CD4-positive, alpha-beta T cell treated with Interleukin-6 for 4 hours (primary cell): Measurements from ENCODE around the gene PXT1.
A peak's percentile ranks its signal among the peaks of the same experiment; 100 is the strongest.
"Not testable (repeated sequence)": the region's sequence is repeated elsewhere in the genome, so short reads cannot be mapped to it uniquely, and the experiment has no call there.

Source experiments
- DNase-seq: peaks from one replicate; pipeline ENCODE4 v3.0.0-alpha.2; 2020; ENCODE audit warnings: mixed read lengths

The PXT1 gene

DNA sequence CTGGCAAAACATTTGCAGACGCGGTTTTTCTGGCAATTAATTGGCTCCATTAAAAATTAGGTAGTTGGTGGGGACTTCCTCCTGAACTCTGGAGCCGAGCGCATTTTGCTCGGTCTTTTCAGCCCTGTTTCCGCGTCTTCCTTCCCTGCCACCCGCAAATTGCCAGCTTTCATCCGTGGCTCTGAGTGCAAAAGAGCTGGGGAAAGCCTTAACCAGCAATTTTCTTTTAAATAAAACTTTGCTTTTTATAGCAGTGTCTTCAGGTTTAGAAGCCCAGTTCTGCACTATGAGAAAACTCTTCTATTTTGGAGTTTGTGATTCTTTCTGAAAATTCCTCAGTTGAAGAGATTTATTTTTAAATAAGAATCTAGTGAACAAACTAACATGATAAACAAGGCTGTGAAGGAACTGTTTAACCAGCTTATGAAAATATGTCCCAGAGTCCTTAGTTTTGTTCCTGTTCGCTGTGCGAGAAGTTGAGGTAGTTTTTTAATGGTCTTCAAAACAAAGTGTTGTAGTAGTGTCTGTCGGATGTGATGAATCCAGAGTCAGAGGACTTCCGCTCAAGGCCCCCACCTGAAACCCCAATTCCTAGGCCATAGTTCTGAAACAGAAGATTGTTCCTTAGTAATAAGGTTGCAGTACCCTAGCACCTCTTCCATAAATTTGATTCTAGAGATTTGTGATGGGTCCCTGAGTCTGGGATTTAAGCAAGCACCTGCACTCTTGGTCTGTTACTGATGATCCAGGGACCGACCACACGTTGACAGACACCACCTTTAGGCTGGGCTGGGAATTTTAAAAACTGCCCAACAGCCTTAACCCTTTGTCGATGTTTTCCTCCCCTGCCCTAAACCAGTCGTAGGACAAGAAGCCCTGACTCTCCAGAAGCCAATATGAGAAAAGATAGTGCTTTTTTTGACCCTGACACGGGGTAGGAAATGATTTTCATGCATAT, 1.1 kb upstream of the PXT1 start:
- DNase-seq: peak; percentile 36

DNA sequence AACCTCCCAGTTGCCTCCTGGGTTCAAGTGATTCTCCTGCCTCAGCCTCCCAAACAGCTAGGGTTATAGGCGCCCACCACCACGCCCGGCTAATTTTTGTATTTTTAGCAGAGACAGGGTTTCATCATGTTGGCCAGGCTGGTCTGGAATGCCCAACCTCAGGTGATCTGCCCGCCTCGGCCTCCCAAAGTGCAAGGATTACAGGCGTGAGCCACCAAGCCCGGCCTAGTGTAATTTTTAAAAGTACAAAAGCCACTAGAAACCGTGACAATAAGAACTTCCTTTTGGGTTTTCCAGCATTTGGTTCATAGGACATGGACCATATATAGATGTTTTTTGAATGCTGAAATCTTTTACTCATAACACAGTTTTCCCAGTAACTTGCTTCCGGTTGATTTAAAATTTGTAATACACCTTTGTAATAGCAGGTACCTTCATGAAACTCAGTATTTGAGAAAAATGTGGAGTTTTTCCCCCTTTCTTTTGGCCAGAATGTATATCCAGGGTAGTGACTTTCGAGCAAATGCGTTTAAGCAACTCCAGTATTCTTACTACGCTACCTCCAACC, 467 bp downstream of the PXT1 start:
- DNase-seq: no peak

DNA sequence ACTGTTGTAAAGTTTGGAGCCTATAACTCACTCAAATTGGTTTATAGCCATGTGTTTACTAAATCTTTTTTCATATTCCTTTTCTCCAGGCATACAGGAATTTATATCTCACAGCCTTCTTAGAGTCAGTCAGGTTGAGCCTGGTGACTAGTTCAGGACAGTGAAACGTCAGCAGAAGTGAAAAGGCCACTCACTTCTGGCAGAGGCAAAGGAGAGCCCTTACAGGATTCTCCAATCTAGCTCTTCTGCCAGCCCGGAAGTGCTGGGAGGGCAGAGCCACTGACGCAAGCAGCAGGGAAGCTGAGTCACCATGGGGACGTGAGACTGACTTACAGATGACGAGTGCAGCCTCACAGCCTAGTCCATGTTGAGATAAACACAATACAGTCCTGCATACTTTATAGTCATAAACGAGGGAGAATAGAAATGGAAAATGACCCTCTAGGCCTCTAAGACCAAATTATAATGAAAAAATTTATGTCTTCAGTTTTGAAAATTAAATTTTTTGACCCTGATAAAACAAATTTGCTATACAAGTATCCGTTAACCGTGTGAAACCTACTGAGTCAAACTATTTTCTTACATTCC, 1.3 kb downstream of the PXT1 start:
- DNase-seq: peak; percentile 87

DNA sequence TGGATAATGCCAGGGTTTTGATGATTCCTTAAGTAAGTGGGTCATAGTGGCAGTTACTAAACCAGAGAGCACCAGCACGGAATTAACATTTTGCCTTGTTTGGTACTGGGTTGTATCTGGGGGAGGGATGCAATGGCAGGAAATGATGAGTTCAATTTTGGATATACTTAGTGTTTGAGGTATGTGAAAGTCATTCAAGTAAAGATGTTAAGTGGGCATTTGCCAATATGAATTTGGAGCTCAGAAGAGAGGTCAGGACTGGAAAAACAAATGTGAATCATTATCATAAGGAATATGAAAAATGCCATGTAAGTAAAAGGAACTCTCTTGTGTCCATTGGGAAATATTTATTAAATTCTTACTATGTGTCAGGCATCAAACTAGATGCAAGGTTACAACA, 6.2 kb downstream of the PXT1 start:
- DNase-seq: no peak

DNA sequence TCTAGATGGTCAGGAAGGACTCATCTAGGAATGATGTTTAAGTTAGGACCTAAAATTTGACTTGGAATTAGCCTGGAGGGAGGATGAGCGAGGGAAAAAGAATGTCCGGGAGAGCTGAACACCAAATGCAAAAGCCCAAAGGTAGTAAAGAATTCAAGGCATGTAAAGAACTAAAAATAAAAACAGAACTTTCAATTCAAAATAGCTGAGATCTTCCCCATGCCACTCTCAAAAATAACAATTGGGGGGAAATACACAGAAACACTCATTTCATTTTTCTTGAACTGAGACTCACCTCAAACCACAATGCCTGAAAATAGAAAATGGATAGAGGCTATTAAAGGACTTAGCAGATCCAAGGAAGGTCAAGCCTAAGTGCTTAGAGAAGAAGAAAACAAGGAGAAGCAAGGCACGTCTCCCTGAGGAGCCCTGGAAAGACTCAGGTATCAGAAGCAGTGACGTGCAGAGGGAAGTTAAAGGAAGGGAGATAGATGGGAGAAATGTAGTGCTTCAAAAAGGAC, 10.4 kb downstream of the PXT1 start:
- DNase-seq: no peak

DNA sequence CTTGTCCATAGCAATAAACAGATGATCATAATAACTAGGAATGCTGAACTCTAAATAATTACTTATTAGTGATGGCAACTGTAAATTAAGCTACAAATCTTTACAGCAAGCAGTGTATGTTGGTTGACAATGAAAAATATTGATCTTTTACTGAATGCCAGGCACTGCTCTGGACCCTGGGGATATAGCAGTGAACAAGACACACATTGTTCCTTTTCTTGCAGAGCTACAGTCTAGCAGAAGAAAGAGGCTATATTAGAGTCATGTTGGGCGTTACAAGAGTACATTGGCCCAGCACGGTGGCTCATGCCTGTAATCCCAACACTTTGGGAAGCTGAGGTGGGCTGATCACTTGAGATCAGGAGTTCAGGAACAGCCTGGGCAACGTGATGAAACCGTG, 11.5 kb downstream of the PXT1 start:
- no peak for DNase-seq

DNA sequence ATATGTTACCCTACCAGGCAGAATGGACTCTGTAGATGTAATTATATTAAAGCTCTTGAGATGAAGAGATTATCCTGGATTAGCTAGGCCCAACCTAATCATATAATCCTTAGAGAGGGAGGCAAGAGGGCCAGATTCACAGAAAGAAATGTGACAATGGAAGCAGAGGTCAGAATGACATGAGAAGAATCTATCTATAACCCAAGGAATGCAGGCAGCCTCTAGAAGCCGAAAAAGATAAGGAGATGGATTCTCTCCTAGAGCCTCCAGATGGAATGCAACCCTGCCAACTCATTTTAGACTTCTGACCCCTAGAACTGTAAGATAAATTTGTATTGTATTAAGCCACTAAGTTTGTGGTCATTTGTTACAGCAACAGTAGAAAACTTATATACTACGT, 12.3 kb downstream of the PXT1 start:
- DNase-seq: no peak

DNA sequence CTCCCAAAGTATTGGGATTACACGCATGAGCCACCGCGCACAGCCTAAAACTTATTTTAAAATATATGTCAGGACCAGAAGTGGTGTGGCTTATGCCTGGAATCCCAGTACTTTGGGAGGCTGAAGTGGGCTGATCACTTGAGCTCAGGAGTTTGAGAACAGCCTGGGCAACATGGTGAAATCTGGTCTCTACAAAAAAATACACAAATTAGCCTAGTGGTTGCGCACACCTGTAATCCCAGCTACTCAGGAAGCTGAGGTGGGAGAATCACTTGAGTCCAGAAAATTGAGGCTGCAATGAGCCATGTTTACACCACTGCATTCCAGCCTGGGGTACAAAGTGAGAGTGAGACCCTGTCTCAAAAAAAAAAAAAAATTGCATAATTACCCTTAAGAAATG, 13.7 kb downstream of the PXT1 start:
- no peak for DNase-seq

DNA sequence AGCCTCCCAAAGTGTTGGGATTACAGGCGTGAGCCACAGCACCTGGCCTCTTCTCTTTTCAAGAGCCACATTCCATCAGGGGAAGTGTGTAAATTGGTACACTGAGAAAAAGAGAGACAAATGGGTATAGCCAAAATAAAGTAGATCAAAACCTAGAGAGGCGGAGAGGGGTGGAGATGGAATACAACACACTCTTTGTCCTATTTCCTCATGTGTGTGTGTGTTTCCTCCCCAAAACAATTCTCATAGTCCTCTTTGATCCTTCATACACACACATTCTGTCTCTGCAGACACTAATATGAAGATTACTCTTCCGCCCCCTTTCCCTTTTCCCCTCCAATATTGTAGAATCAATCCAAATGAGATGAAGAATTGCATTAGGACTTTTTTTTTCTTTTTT, 16.0 kb downstream of the PXT1 start:
- DNase-seq: no peak

DNA sequence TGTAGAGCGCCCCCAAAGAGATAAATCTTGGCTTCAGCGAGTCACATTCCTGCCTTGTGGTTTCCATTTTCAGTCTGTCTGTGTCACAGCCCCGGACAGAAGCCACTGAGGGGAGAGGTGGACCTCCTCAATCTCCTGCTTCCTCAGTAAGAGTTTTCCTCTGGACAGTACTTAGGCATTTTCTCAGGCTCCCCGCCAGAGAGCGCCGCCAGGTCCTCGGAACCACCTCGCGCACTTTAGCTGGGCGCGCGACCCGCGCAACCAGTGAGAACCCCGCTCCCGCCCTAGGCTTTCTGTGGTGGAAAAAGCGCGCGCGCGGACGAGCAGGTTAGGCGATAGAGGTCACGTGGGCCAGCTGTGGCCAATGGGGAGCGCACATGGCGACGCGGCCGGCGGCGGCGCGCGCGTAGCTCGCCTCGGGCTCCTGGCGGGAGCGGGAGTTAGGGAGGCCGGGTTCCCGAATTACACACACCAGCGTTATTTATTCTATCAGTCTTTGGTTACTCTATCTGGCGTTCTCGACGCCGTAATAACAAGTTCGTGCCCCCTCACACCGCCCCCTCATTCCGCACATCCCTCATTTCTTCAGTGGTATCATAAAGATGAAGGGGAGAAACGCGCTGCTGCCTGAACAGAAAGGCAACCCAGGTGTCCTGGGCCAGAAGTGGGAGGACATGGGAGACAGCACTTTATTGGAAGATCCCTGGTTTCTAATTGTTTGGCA, 19.4 kb downstream of the PXT1 start:
- peak; percentile 99 for DNase-seq

DNA sequence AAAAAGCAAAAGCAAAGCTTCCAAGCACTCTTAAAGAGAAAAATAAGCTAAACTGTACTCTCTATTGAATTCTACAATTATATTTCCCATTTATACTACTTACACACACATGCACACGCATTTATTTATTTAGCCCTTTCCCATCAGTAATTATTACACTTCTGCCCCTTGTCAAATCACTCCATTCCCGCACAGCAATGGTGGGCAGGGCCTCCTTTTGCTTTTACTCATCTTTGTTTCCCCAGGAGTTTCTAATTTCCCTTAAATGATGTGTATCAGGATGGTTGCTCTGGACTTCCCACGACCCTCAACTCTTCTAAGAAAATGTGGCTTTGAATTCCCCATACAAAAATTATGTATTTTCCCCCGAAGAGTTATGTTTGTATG, 19.9 kb downstream of the PXT1 start:
- DNase-seq: no peak

DNA sequence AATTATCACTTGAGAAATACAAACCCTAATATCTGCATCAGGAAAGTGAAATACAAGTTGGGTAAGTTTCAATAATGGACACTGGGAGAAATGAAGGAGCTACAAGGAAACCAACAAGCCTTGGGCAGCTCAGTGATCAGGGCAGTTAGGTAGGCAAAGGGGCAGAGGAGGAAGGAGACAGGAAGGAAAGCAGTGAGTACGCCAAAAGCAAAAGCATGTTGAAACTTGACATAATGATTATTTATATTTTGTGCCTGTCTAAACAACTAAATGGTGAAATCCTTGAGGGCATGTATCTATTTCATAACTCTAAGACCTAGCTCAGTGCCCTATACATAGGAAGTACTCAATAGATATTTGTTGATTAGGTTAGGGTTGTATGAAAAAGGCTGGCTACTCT, 23.3 kb downstream of the PXT1 start:
- DNase-seq: no peak

DNA sequence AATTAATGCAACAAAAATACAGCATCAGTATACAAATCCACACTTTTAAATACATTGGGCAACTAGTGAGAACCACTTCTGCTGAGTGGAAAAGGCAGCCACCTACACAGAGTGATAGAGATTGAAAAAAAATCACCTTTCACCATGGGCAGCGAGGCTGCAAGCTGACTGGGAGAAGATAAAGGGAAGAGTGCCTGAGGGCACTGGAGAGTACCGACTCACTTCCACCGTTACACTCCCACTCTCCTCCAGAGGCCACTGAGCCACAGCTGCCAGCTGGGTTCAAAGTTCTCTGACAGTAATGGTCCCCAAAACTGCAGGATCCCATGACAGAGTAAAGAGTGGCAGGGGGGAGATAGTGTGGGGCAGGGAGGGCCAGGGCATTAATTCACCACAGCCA, 24.1 kb downstream of the PXT1 start:
- no peak for DNase-seq

DNA sequence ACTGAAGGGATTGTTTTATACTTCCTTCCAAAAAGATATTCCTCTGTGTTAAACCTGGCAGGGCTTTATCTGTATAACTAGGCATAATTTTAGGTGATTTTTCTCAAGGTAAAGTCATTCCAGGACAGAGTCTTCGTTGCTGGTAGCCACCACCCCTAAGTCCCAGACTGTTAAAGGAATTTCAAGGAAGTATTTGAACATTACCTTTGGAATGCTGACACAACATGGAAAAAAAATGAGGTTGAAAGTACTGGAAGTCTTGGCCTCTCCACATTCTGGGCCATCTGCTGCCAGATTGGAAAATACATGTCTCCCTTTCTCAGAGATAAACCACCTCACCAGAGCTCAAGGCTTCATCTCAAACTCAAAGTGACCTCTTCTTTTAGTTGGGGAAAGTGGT, 28.2 kb downstream of the PXT1 start:
- no peak for DNase-seq

DNA sequence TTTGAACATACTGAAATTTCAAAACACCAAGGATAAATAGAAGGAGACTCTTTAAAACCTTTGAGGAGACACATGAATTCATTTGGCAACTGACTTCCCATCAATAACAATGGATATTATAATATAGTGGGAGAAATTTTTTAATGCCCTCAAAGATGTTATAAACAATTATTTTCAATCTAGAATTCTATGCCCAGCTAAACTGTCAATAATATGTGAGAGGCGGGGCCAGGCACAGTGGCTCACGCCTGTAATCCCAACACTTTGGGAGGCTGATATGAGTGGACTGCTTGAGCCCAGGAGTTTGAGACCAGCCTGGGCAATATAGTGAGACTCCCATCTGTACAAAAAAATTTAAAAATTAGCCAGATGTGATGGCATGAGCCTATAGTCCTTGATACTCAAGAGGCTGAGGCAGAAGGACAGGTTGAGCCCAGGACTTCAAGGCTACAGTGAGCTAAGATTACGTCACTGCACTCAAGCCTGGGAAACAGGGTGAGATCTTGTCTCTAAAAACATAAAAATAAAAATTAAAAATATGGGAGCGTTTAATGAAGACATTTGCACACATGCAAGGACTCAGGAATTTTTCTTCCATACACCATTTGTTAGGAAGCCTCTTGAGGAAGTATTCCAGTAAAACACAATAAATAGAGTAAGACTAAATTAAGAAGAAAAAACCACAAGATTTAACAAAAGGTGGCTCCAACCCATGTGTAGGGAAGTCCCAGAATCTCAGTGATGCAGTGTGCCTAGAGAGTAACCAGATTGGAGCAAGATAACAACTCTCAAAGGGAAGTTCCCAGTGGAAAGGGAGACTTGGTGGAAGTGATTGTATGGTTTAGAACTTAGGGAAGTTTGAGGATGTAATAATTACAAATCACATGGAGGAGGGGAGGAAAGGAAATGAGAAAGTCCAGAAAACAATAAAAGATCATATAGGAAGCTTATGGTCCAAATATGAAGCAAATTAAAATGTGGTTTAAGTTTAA, 28.9 kb downstream of the PXT1 start:
- DNase-seq: no peak

DNA sequence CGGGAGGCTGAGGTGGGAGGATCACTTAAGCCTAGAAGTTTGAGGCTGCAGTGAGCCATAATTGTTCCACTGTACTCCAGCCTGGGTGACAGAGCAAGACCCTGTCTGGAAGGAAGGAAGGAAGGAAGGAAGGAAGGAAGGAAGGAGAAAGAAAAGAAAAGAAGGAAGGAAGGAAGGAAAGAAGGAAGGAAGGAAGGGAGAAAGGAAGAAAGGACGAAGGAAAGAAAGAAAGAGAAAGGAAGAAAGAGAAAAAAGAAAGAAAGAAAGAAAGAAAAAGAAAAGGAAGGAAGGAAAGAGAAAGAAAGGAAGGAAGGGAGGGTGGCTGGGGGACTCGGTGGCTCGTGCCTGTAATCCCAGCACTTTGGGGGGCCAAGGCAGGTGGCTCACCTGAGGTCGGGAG, 32.9 kb downstream of the PXT1 start:
- DNase-seq: not testable (repeated sequence)

DNA sequence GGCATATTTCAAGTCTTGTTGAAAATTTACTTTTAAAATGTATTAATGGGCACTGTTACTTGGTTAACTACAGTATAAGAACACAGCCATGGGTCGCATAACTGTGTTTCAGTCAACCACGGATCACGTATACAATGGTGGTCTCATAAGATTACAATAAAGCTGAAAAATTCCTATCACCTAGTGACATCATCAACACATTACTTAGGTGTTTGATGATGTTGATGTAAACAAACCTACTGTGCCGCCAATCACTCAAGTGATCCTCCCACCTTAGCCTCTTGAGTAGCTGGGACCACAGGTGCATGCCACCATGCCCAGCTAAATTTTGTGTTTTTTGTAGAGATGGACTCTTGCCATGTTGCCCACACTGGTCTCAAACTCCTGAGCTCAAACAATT, 38.5 kb downstream of the PXT1 start:
- DNase-seq: no peak

DNA sequence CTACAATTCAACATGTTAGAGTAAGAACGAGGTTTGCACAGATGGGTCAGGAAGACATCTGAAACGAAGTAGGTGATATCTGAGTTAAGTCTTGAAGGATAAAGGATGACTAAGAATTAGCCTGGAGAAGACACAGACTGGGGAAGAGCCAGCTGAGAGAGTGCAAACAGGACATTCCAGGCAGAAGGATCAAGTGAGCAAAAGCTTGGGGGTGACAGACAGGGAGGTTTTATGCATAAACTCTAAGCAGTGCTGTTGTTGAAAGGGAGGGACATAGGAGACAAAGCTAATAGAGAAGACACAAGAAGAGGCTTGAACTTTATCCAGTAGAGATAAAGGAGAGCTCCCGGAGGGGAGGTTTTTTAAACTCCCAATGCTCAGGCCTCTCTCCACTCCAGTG, 40.2 kb downstream of the PXT1 start:
- no peak for DNase-seq

DNA sequence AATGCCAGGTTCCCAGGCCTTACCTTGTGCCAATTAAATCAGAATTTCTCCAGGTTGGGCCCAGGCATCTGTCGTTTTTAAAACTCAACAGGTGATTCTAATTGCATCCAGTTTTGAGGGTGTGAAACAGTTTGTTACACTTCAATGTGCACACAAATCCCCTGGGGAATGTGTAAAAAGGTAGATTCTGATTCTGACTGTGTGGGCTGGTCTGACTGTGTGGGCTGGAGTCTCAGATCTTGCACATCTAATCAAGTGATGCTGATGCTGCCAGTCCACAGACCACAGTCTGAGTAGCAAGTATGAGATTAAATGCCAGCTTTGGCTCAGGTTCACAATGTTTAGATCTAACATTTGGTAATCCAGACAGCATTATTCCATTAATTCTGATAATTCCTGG, 42.7 kb downstream of the PXT1 start:
- DNase-seq: no peak

DNA sequence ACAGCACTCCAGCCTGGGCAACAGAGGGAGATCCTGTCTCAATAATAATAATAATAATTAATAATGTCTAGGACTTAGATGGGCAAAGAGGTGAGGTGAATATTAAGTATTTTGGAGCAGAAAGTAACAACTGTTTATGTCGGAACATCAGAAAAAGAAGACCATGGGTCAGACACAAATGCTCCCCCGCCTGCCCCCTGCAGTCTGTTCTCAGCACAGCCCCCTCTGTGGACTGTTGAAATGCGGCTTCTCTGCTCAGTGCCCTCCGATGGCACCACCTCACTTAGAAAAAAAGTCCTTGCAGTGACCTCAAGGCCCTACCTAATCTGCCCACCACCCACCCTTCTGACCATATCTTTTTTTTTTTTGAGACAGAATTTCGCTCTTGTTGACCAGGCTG, 50.0 kb downstream of the PXT1 start:
- no peak for DNase-seq

DNA sequence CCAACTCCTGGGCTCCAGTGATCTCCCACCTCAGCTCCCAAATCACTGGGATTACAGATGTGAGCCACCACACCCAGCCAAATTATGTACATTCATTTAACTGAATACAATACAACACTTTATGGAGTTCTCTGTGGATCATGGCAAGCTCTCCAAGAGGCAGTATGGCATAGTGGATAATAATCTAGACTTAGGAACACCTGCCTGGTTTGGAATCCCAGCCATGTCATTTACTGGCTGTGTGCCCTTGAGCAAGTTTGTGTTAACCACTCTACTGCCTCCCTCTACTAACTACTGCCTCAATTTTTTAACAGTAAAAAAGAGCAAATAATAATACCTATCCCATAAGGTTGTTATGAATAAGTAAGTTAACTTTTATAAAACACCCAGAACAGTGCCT, 53.3 kb downstream of the PXT1 start:
- DNase-seq: no peak
